ENCODE measurements around the gene LIFR.

The LIFR gene

GRCh38 chr5:38452201-38452600 is 104.2 kb downstream of the LIFR start:
- H4K20me1 ChIP-seq (ENCODE audit: insufficient read depth, low read length, poor library complexity, severe bottlenecking) = no peaks in the 10 kb centered on the region
- H3K9me2 ChIP-seq (replicated peaks; ENCODE audit: low read depth, low read length) = no peaks in the 10 kb centered on the region
- no peaks in the 10 kb centered on the region for H3F3A ChIP-seq (ENCODE audit: low read depth)
- no peak overlapping the region for H3K4me2 ChIP-seq (ENCODE audit: low read depth, low read length, poor library complexity, severe bottlenecking)
- peaks cover 94% of the 10 kb centered on the region for H3K27me3 ChIP-seq (ENCODE audit: insufficient read depth, low read length, poor library complexity, severe bottlenecking)
- H3K4me3 ChIP-seq (ENCODE audit: low read length, poor library complexity, severe bottlenecking) = no peak overlapping the region
- H3K9me3 ChIP-seq (ENCODE audit: insufficient read depth, low read depth, low read length) = no peaks in the 10 kb centered on the region
- TF ChIP-seq EZH2phosphoT487 (IDR thresholded peaks at IDR 0.05; ENCODE audit: borderline replicate concordance) (no peak), CTCF (conservative IDR thresholded peaks at IDR 0.05; ENCODE audit: low read length) (no peak)
- H3K4me1 ChIP-seq (ENCODE audit: insufficient read depth, low read length, poor library complexity, severe bottlenecking) = peaks cover 4% of the 10 kb centered on the region
- no peak overlapping the region for H2AFZ ChIP-seq (ENCODE audit: low read length)
- no peaks in the 10 kb centered on the region for H3K36me3 ChIP-seq (ENCODE audit: insufficient read depth, low read length)
- no peak overlapping the region for H3K9ac ChIP-seq (ENCODE audit: low read depth, low read length, poor library complexity, severe bottlenecking)
- H3K79me2 ChIP-seq (ENCODE audit: insufficient read depth, low read length) = no peaks in the 10 kb centered on the region

- H2AFZ ChIP-seq (ENCODE audit: low read length) = no peak overlapping the region
- H3K4me1 ChIP-seq (ENCODE audit: insufficient read depth, low read length, poor library complexity, severe bottlenecking) = peaks cover 4% of the 10 kb centered on the region
- no peaks in the 10 kb centered on the region for H4K20me1 ChIP-seq (ENCODE audit: insufficient read depth, low read length, poor library complexity, severe bottlenecking)
- H3K36me3 ChIP-seq (ENCODE audit: insufficient read depth, low read length) = no peaks in the 10 kb centered on the region
- TF ChIP-seq CTCF (conservative IDR thresholded peaks at IDR 0.05; ENCODE audit: low read length) (no peak), EZH2phosphoT487 (IDR thresholded peaks at IDR 0.05; ENCODE audit: borderline replicate concordance) (no peak)
- no peaks in the 10 kb centered on the region for H3K79me2 ChIP-seq (ENCODE audit: insufficient read depth, low read length)
- no peaks in the 10 kb centered on the region for H3K9me2 ChIP-seq (replicated peaks; ENCODE audit: low read depth, low read length)
- no peaks in the 10 kb centered on the region for H3K9me3 ChIP-seq (ENCODE audit: insufficient read depth, low read depth, low read length)
- H3K9ac ChIP-seq (ENCODE audit: low read depth, low read length, poor library complexity, severe bottlenecking) = no peak overlapping the region
- H3F3A ChIP-seq (ENCODE audit: low read depth) = no peaks in the 10 kb centered on the region
- H3K4me3 ChIP-seq (ENCODE audit: low read length, poor library complexity, severe bottlenecking) = no peak overlapping the region
- H3K4me2 ChIP-seq (ENCODE audit: low read depth, low read length, poor library complexity, severe bottlenecking) = no peak overlapping the region
- peaks cover 94% of the 10 kb centered on the region for H3K27me3 ChIP-seq (ENCODE audit: insufficient read depth, low read length, poor library complexity, severe bottlenecking)
Observed at GRCh38 chr5:38451074-38451725, 105.2 kb downstream of the LIFR start.

GRCh38 chr5:38450627-38451026 is 105.8 kb downstream of the LIFR start:
- TF ChIP-seq CTCF (conservative IDR thresholded peaks at IDR 0.05; ENCODE audit: low read length) (no peak), EZH2phosphoT487 (IDR thresholded peaks at IDR 0.05; ENCODE audit: borderline replicate concordance) (no peak)
- Histone ChIP-seq H3K4me2 (ENCODE audit: low read depth, low read length, poor library complexity, severe bottlenecking) (no peak overlapping the region), H2AFZ (ENCODE audit: low read length) (no peak overlapping the region), H3K9ac (ENCODE audit: low read depth, low read length, poor library complexity, severe bottlenecking) (no peak overlapping the region), H3K4me3 (ENCODE audit: low read length, poor library complexity, severe bottlenecking) (no peak overlapping the region), H3K27me3 (ENCODE audit: insufficient read depth, low read length, poor library complexity, severe bottlenecking) (peaks cover 94% of the 10 kb centered on the region), H3K36me3 (ENCODE audit: insufficient read depth, low read length) (no peaks in the 10 kb centered on the region), H3K4me1 (ENCODE audit: insufficient read depth, low read length, poor library complexity, severe bottlenecking) (peaks cover 4% of the 10 kb centered on the region), H4K20me1 (ENCODE audit: insufficient read depth, low read length, poor library complexity, severe bottlenecking) (no peaks in the 10 kb centered on the region), H3K9me3 (ENCODE audit: insufficient read depth, low read depth, low read length) (no peaks in the 10 kb centered on the region), H3K79me2 (ENCODE audit: insufficient read depth, low read length) (no peaks in the 10 kb centered on the region), H3K9me2 (replicated peaks; ENCODE audit: low read depth, low read length) (no peaks in the 10 kb centered on the region), H3F3A (ENCODE audit: low read depth) (no peaks in the 10 kb centered on the region)

All from Loucy (cell line).